A549 (cell line): Measurements from ENCODE around the gene OR52E1. TPM values are rescaled to one million over a fixed set of nuclear protein-coding genes. Genes with fewer than 3 reads are reported as not detected.

Experiments used
- ATAC-seq, 2 experiments: fragments of 200-7000 bp in 1 of 2; fragments of >200 bp in 1 of 2; cut with Nextera tagmentation in 1 of 2; cut with Tn5 transposase in 1 of 2; 3 replicates each; pipeline versions ENCODE4 v1.8.0 to v1.9.1; 2018 to 2020; ENCODE audit warnings: mild to moderate bottlenecking in 1 of 2, moderate library complexity in 1 of 2
- CTCF ChIA-PET: fragments of 300-600 bp; sonication (Branson Sonifier 250); formaldehyde crosslinking; extraction: SDS; loops from one replicate; lab custom pipeline; 2021; ENCODE audit warnings: antibody characterized with exemption, inconsistent platforms; lab: Yijun Ruan, JAX
- POLR2A ChIA-PET: fragments of 350-600 bp; formaldehyde crosslinking; extraction: SDS; loops from one replicate; lab custom pipeline; 2021; ENCODE audit warnings: antibody characterized with exemption, inconsistent platforms; lab: Yijun Ruan, JAX
- DNase-seq, 2 experiments: peaks; one replicate each; pipeline versions ENCODE4 v3.0.0 to v3.0.0-alpha.2; 2011 to 2016; ENCODE audit warnings: low read depth in 1 of 2, low spot score in 1 of 2
- FAIRE-seq: peaks from 2 replicates; lab custom pipeline; 2011; peaks lifted over from hg19 to GRCh38; lab: Jason Lieb, UNC
- H3K27ac ChIP-seq, 2 experiments: fragments of >200 bp; sonication (Bioruptor Twin); formaldehyde crosslinking; 3 replicates each; pipeline ENCODE4 v1.5.1; 2016 to 2017
- H3K4me1 ChIP-seq: fragments of >200 bp; sonication (Bioruptor Twin); formaldehyde crosslinking; 3 replicates; pipeline ENCODE4 v1.6.1; 2016
- H3K4me2 ChIP-seq: fragments of >200 bp; sonication (Bioruptor Twin); formaldehyde crosslinking; 3 replicates; pipeline ENCODE4 v1.6.1; 2016
- H3K4me3 ChIP-seq: fragments of >200 bp; sonication (Bioruptor Twin); formaldehyde crosslinking; 3 replicates; pipeline ENCODE4 v1.5.1; 2016
- H3K9me3 ChIP-seq: fragments of >200 bp; sonication (Bioruptor Twin); formaldehyde crosslinking; 3 replicates; pipeline ENCODE4 v1.6.1; 2016
- ATOH8 ChIP-seq: fragments of 250-450 bp; sonication (Bioruptor Pico); IDR thresholded peaks from 2 replicates; pipeline ENCODE4 v1.5.0; 2020; ENCODE audit warnings: low read depth, mild to moderate bottlenecking, moderate library complexity
- BHLHE40 ChIP-seq: IDR thresholded peaks from 2 replicates; pipeline ENCODE4 v1.6.1; 2012; ENCODE audit warnings: low read depth, low read length, inconsistent platforms
- CBX8 ChIP-seq: fragments of 200-600 bp; sonication (generic); IDR thresholded peaks from 2 replicates; pipeline ENCODE4 v1.6.1; 2016
- ESRRA ChIP-seq: fragments of 150-350 bp; IDR thresholded peaks from 2 replicates; pipeline ENCODE4 v1.6.1; 2014; ENCODE audit warnings: mild to moderate bottlenecking, low read length, borderline replicate concordance
- FOSL2 ChIP-seq, 2 experiments: fragments of 450-650 bp in 1 of 2; fragments of >200 bp in 1 of 2; sonication (Bioruptor Twin) in 1 of 2; formaldehyde crosslinking; IDR thresholded peaks; 2 replicates each; pipeline versions ENCODE4 v1.5.0 to v1.6.1; 2016 to 2020; ENCODE audit warnings: mild to moderate bottlenecking in 1 of 2, moderate library complexity in 1 of 2
- GATA3 ChIP-seq: IDR thresholded peaks from 2 replicates; pipeline ENCODE4 v1.6.1; 2012; ENCODE audit warnings: borderline replicate concordance
- HOXB13 ChIP-seq: fragments of 250-450 bp; sonication (Bioruptor Pico); IDR thresholded peaks from 2 replicates; pipeline ENCODE4 v1.5.0; 2020; ENCODE audit warnings: low read depth, mild to moderate bottlenecking, moderate library complexity
- JUN ChIP-seq, 2 experiments: fragments of >200 bp; sonication (Bioruptor Twin); formaldehyde crosslinking; IDR thresholded peaks; 2 replicates in 1 of 2; 3 replicates in 1 of 2; pipeline ENCODE4 v1.6.1; 2016 to 2017
- MAFK ChIP-seq: fragments of 450-650 bp; IDR thresholded peaks from 2 replicates; pipeline ENCODE4 v1.6.1; 2014; ENCODE audit not compliant: partially characterized antibody
- MAZ ChIP-seq: fragments of 150-350 bp; IDR thresholded peaks from 2 replicates; pipeline ENCODE4 v1.6.1; 2014; ENCODE audit warnings: antibody characterized with exemption, low read depth, low read length, borderline replicate concordance
- REST ChIP-seq: fragments of 200-600 bp; sonication (generic); IDR thresholded peaks from 2 replicates; pipeline ENCODE4 v1.6.1; 2016; ENCODE audit warnings: antibody characterized with exemption, mild to moderate bottlenecking, moderate library complexity
- ZFP36 ChIP-seq: fragments of 450-650 bp; IDR thresholded peaks from 2 replicates; pipeline ENCODE4 v1.6.1; 2014; ENCODE audit warnings: borderline replicate concordance; ENCODE audit not compliant: partially characterized antibody
- WGBS: methylation state at CpG from one replicate; pipeline ENCODE4 v1.1.6; 2017; ENCODE audit errors: missing lambda C conversion rate; 5-methylcytosine and 5-hydroxymethylcytosine counted together
- polyA plus RNA-seq, 4 experiments: library from polyadenylated mRNA; depleted of rRNA in 3 of 4; stranded (reverse); fragments of >200 nt; fragmentation: RNase III in 1 of 4; extraction: RNeasy Plus Mini Kit Qiagen cat#74134 plus additional on column Dnase treatment in 1 of 4; gene quantifications; 2 replicates in 3 of 4; 3 replicates in 1 of 4; pipeline ENCODE4 v1.2.3, GENCODE V29; 2011 to 2017

Gene OR52E1
- polyA plus RNA-seq, 2 of the 4 experiments (the other 2 are of a cell fraction): not detected

GRCh38 chr11:5103066-5103465, 33.7 kb downstream of the OR52E1 start (continued):
- no peak for TF ChIP-seq MAZ
- TF ChIP-seq GATA3: no peak
- TF ChIP-seq ATOH8 (CRISPR knock-in tag): no peak
- no peak for TF ChIP-seq ZFP36
- TF ChIP-seq HOXB13: no peak

- no peak for TF ChIP-seq ESRRA
- no peak for TF ChIP-seq FOSL2 (IDR thresholded peaks at IDR 0.05)
- TF ChIP-seq FOSL2 (CRISPR knock-in tag; IDR thresholded peaks at IDR 0.05): peak; percentile 50
- CTCF ChIA-PET: interaction anchor here (0.5 kb wide), 1 partner anchor 592 kb away, joined by 3 read pairs; no protein-coding TSS in a partner anchor
- POLR2A ChIA-PET: no interaction called here
- H3K4me2 ChIP-seq: no peak overlapping the region
- no peaks in the 10 kb centered on the region for H3K9me3 ChIP-seq
- ATAC-seq (no peak), DNase-seq (no peak), FAIRE-seq (no peak)
- no peak overlapping the region for H3K4me3 ChIP-seq
- H3K4me1 ChIP-seq: no peaks in the 10 kb centered on the region
- H3K27ac ChIP-seq: no peak overlapping the region
- 0% methylated on average over 3 of the region's 3 CpGs for WGBS
Observed at GRCh38 chr11:5107285-5107684, 37.9 kb downstream of the OR52E1 start.

- CTCF ChIA-PET: interaction anchor here (0.7 to 1.0 kb wide), 2 partner anchors 8 to 10 kb away, joined by 3 read pairs; no protein-coding TSS in a partner anchor
- H3K4me1 ChIP-seq: no peaks in the 10 kb centered on the region
- no peak for FAIRE-seq
Observed at GRCh38 chr11:5115339-5115738, 46.0 kb downstream of the OR52E1 start.

GRCh38 chr11:5117588-5117987, 48.2 kb downstream of the OR52E1 start:
- FAIRE-seq: no peak
- ChIA-PET CTCF (no interaction called here), POLR2A (no interaction called here)
- no peak overlapping the region for H3K4me3 ChIP-seq
- TF ChIP-seq JUN (IDR thresholded peaks at IDR 0.05) (no peak), MAFK (peak; percentile 72)
- TF ChIP-seq, all 56 proteins: peak for 1
- ATAC-seq: no peak
- DNase-seq: no peak
- no peak overlapping the region for H3K4me2 ChIP-seq
- H3K9me3 ChIP-seq: no peaks in the 10 kb centered on the region
- H3K4me1 ChIP-seq: no peaks in the 10 kb centered on the region
- no peak overlapping the region for H3K27ac ChIP-seq

More at GRCh38 chr11:5115339-5115738, 46.0 kb downstream of the OR52E1 start:
- ATAC-seq (no peak), DNase-seq (no peak)
- WGBS: 4% methylated on average over 3 of the region's 3 CpGs
- Histone ChIP-seq H3K4me3 (no peak overlapping the region), H3K9me3 (no peaks in the 10 kb centered on the region), H3K4me2 (no peak overlapping the region), H3K27ac (no peak overlapping the region)
- no peak for TF ChIP-seq FOSL2 (IDR thresholded peaks at IDR 0.05)
- no peak for TF ChIP-seq FOSL2 (CRISPR knock-in tag; IDR thresholded peaks at IDR 0.05)
- TF ChIP-seq MAFK: peak; percentile 61
- POLR2A ChIA-PET: no interaction called here

GRCh38 chr11:5118893-5119292, 49.5 kb downstream of the OR52E1 start:
- no peak for ATAC-seq
- CTCF ChIA-PET: interaction anchor here (0.6 kb wide), 1 partner anchor 99 kb away, joined by 3 read pairs; no protein-coding TSS in a partner anchor
- DNase-seq: no peak
- H3K4me3 ChIP-seq: no peak overlapping the region
- WGBS: 78% methylated on average over 1 of the region's 1 CpG
- H3K9me3 ChIP-seq: no peaks in the 10 kb centered on the region
- no peak for FAIRE-seq
- POLR2A ChIA-PET: no interaction called here
- no peak overlapping the region for H3K4me2 ChIP-seq
- H3K4me1 ChIP-seq: no peaks in the 10 kb centered on the region
- TF ChIP-seq ZFP36 (no peak), REST (no peak), CBX8 (no peak), BHLHE40 (no peak)
- H3K27ac ChIP-seq: no peak overlapping the region

Other genes with a start within 250 kb of the OR52E1 start
- gene OR51F2, start 248.3 kb upstream of the OR52E1 start, polyA plus RNA-seq (2011; rRNA removed): not detected in 2 replicates
- not detected in 3 replicates for gene OR51F2, start 248.3 kb upstream of the OR52E1 start, polyA plus RNA-seq (2017; fragmentation: RNase III; extraction: RNeasy Plus Mini Kit Qiagen cat#74134 plus additional on column Dnase treatment)
- not detected in 2 replicates for gene OR51S1, start 220.4 kb upstream of the OR52E1 start, polyA plus RNA-seq (2011; rRNA removed)
- gene OR51S1, start 220.4 kb upstream of the OR52E1 start, polyA plus RNA-seq (2017; fragmentation: RNase III; extraction: RNeasy Plus Mini Kit Qiagen cat#74134 plus additional on column Dnase treatment): not detected in 3 replicates
- not detected in 2 replicates for gene OR51T1, start 187.7 kb upstream of the OR52E1 start, polyA plus RNA-seq (2011; rRNA removed)
- not detected in 3 replicates for gene OR51T1, start 187.7 kb upstream of the OR52E1 start, polyA plus RNA-seq (2017; fragmentation: RNase III; extraction: RNeasy Plus Mini Kit Qiagen cat#74134 plus additional on column Dnase treatment)
- not detected in 2 replicates for gene OR51A7, start 165.8 kb upstream of the OR52E1 start, polyA plus RNA-seq (2011; rRNA removed)
- gene OR51A7, start 165.8 kb upstream of the OR52E1 start, polyA plus RNA-seq (2017; fragmentation: RNase III; extraction: RNeasy Plus Mini Kit Qiagen cat#74134 plus additional on column Dnase treatment): not detected in 3 replicates
- not detected in 2 replicates for gene OR51G2, start 150.2 kb upstream of the OR52E1 start, polyA plus RNA-seq (2011; rRNA removed)
- gene OR51G2, start 150.2 kb upstream of the OR52E1 start, polyA plus RNA-seq (2017; fragmentation: RNase III; extraction: RNeasy Plus Mini Kit Qiagen cat#74134 plus additional on column Dnase treatment): not detected in 3 replicates
- gene OR51G1, start 145.2 kb upstream of the OR52E1 start, polyA plus RNA-seq (2011; rRNA removed): not detected in 2 replicates
- gene OR51G1, start 145.2 kb upstream of the OR52E1 start, polyA plus RNA-seq (2017; fragmentation: RNase III; extraction: RNeasy Plus Mini Kit Qiagen cat#74134 plus additional on column Dnase treatment): not detected in 3 replicates
- gene OR51A4, start 122.0 kb upstream of the OR52E1 start, polyA plus RNA-seq (2011; rRNA removed): not detected in 2 replicates
- gene OR51A4, start 122.0 kb upstream of the OR52E1 start, polyA plus RNA-seq (2017; fragmentation: RNase III; extraction: RNeasy Plus Mini Kit Qiagen cat#74134 plus additional on column Dnase treatment): not detected in 3 replicates
- not detected in 2 replicates for gene OR51A2, start 113.9 kb upstream of the OR52E1 start, polyA plus RNA-seq (2011; rRNA removed)
- not detected in 3 replicates for gene OR51A2, start 113.9 kb upstream of the OR52E1 start, polyA plus RNA-seq (2017; fragmentation: RNase III; extraction: RNeasy Plus Mini Kit Qiagen cat#74134 plus additional on column Dnase treatment)
- not detected in 2 replicates for gene OR51L1, start 74.7 kb upstream of the OR52E1 start, polyA plus RNA-seq (2011; rRNA removed)
- gene OR51L1, start 74.7 kb upstream of the OR52E1 start, polyA plus RNA-seq (2017; fragmentation: RNase III; extraction: RNeasy Plus Mini Kit Qiagen cat#74134 plus additional on column Dnase treatment): not detected in 3 replicates
- not detected in 2 replicates for gene OR52J3, start 23.0 kb upstream of the OR52E1 start, polyA plus RNA-seq (2011; rRNA removed)
- gene OR52J3, start 23.0 kb upstream of the OR52E1 start, polyA plus RNA-seq (2017; fragmentation: RNase III; extraction: RNeasy Plus Mini Kit Qiagen cat#74134 plus additional on column Dnase treatment): not detected in 3 replicates
- not detected in 2 replicates for gene OR52E2, start 9.9 kb upstream of the OR52E1 start, polyA plus RNA-seq (2011; rRNA removed)
- not detected in 3 replicates for gene OR52E2, start 9.9 kb upstream of the OR52E1 start, polyA plus RNA-seq (2017; fragmentation: RNase III; extraction: RNeasy Plus Mini Kit Qiagen cat#74134 plus additional on column Dnase treatment)
- not detected in 2 replicates for gene OR52A5, start 68.8 kb downstream of the OR52E1 start, polyA plus RNA-seq (2011; rRNA removed)
- gene OR52A5, start 68.8 kb downstream of the OR52E1 start, polyA plus RNA-seq (2017; fragmentation: RNase III; extraction: RNeasy Plus Mini Kit Qiagen cat#74134 plus additional on column Dnase treatment): not detected in 3 replicates
- not detected in 2 replicates for gene OR52A1, start 85.2 kb downstream of the OR52E1 start, polyA plus RNA-seq (2011; rRNA removed)
- not detected in 3 replicates for gene OR52A1, start 85.2 kb downstream of the OR52E1 start, polyA plus RNA-seq (2017; fragmentation: RNase III; extraction: RNeasy Plus Mini Kit Qiagen cat#74134 plus additional on column Dnase treatment)
- not detected in 2 replicates for gene OR51V1, start 131.1 kb downstream of the OR52E1 start, polyA plus RNA-seq (2011; rRNA removed)
- gene OR51V1, start 131.1 kb downstream of the OR52E1 start, polyA plus RNA-seq (2017; fragmentation: RNase III; extraction: RNeasy Plus Mini Kit Qiagen cat#74134 plus additional on column Dnase treatment): not detected in 3 replicates
- 0.30 TPM in 1 of 2 replicates, not detected in the other for gene HBB, start 157.5 kb downstream of the OR52E1 start, polyA plus RNA-seq (2011; rRNA removed)
- gene HBB, start 157.5 kb downstream of the OR52E1 start, polyA plus RNA-seq (2017; fragmentation: RNase III; extraction: RNeasy Plus Mini Kit Qiagen cat#74134 plus additional on column Dnase treatment): not detected in 3 replicates
- not detected in 2 replicates for gene HBD, start 164.9 kb downstream of the OR52E1 start, polyA plus RNA-seq (2011; rRNA removed)
- not detected in 3 replicates for gene HBD, start 164.9 kb downstream of the OR52E1 start, polyA plus RNA-seq (2017; fragmentation: RNase III; extraction: RNeasy Plus Mini Kit Qiagen cat#74134 plus additional on column Dnase treatment)
- gene HBG1, start 180.3 kb downstream of the OR52E1 start, polyA plus RNA-seq (2011; rRNA removed): not detected in 2 replicates
- not detected in 3 replicates for gene HBG1, start 180.3 kb downstream of the OR52E1 start, polyA plus RNA-seq (2017; fragmentation: RNase III; extraction: RNeasy Plus Mini Kit Qiagen cat#74134 plus additional on column Dnase treatment)
- gene HBG2, start 185.2 kb downstream of the OR52E1 start, polyA plus RNA-seq (2011; rRNA removed): not detected in 2 replicates
- gene HBG2, start 185.2 kb downstream of the OR52E1 start, polyA plus RNA-seq (2017; fragmentation: RNase III; extraction: RNeasy Plus Mini Kit Qiagen cat#74134 plus additional on column Dnase treatment): not detected in 3 replicates
- 0.24 and 0.32 TPM in 2 replicates for gene HBE1, start 200.4 kb downstream of the OR52E1 start, polyA plus RNA-seq (2011; rRNA removed)
- 0.10 TPM in 1 of 3 replicates, not detected in the others for gene HBE1, start 200.4 kb downstream of the OR52E1 start, polyA plus RNA-seq (2017; fragmentation: RNase III; extraction: RNeasy Plus Mini Kit Qiagen cat#74134 plus additional on column Dnase treatment)
- gene OR51B4, start 232.4 kb downstream of the OR52E1 start, polyA plus RNA-seq (2011; rRNA removed): 0.11 TPM in 1 of 2 replicates, not detected in the other
- not detected in 3 replicates for gene OR51B4, start 232.4 kb downstream of the OR52E1 start, polyA plus RNA-seq (2017; fragmentation: RNase III; extraction: RNeasy Plus Mini Kit Qiagen cat#74134 plus additional on column Dnase treatment)